PC-3 (cell line): Measurements from ENCODE around the gene PLA2G4B. TPM values are rescaled to one million over a fixed set of nuclear protein-coding genes. Genes with fewer than 3 reads are reported as not detected.

Experiments
- ATAC-seq: fragments of 200-7000 bp; cut with Tn5 transposase; 2 replicates; pipeline ENCODE4 v1.9.1; 2020; ENCODE audit warnings: mild to moderate bottlenecking, moderate library complexity
- BruUV-seq: library from RNA; stranded (reverse); fragments of 400-500 nt; replicated peaks from 2 replicates; lab custom pipeline; 2021; lab: Mats Ljungman, UMichigan
- CTCF ChIA-PET: fragments of 300-600 bp; sonication (Branson Sonifier 250); formaldehyde crosslinking; loops from one replicate; lab custom pipeline; 2022; ENCODE audit warnings: antibody characterized with exemption; lab: Charles Lee
- POLR2A ChIA-PET: fragments of 300-600 bp; sonication (Branson Sonifier 250); formaldehyde crosslinking; loops from one replicate; lab custom pipeline; 2022; ENCODE audit warnings: antibody characterized with exemption; ENCODE audit not compliant: unreplicated experiment; lab: Charles Lee
- DNase-seq: peaks from one replicate; pipeline ENCODE4 v3.0.0-alpha.2; 2015
- H2AFZ ChIP-seq: fragments of 300-600 bp; sonication (generic); 2 replicates; pipeline ENCODE4 v1.6.0; 2016; ENCODE audit warnings: antibody characterized with exemption, low read length
- H3F3A ChIP-seq: fragments of 300-600 bp; sonication (generic); one replicate; pipeline ENCODE4 v1.6.0; 2017; ENCODE audit warnings: antibody characterized with exemption, low read length, control low read depth, mild to moderate bottlenecking; ENCODE audit not compliant: unreplicated experiment
- H3K27ac ChIP-seq: fragments of 300-600 bp; sonication (generic); 2 replicates; pipeline ENCODE4 v1.5.1; 2016; ENCODE audit warnings: mild to moderate bottlenecking, low read length
- H3K27me3 ChIP-seq: fragments of 300-600 bp; sonication (generic); 2 replicates; pipeline ENCODE4 v1.6.1; 2016; ENCODE audit warnings: low read length, mixed read lengths
- H3K36me3 ChIP-seq: fragments of 300-600 bp; sonication (generic); 2 replicates; pipeline ENCODE4 v1.6.1; 2016; ENCODE audit warnings: low read depth, mixed run types, low read length, mixed read lengths
- H3K4me1 ChIP-seq: fragments of 300-600 bp; sonication (generic); 2 replicates; pipeline ENCODE4 v1.5.1; 2016; ENCODE audit warnings: low read length; ENCODE audit not compliant: insufficient read depth
- H3K4me2 ChIP-seq: fragments of 300-600 bp; sonication (generic); 2 replicates; pipeline ENCODE4 v1.6.0; 2016; ENCODE audit warnings: low read length
- H3K4me3 ChIP-seq: fragments of 300-600 bp; sonication (generic); 2 replicates; pipeline ENCODE4 v1.5.1; 2016; ENCODE audit warnings: mild to moderate bottlenecking, low read length, mixed read lengths
- H3K79me2 ChIP-seq: fragments of 300-600 bp; sonication (generic); 2 replicates; pipeline ENCODE4 v1.6.1; 2017; ENCODE audit warnings: low read length, mixed read lengths
- H3K9ac ChIP-seq: fragments of 300-600 bp; sonication (generic); 2 replicates; pipeline ENCODE4 v1.6.0; 2016; ENCODE audit warnings: mild to moderate bottlenecking, low read length
- H3K9me2 ChIP-seq: fragments of 300-600 bp; sonication (generic); replicated peaks from 2 replicates; pipeline ENCODE4 v1.6.1; 2016; ENCODE audit warnings: mixed run types, low read length, mixed read lengths
- H3K9me3 ChIP-seq: fragments of 300-600 bp; sonication (generic); 2 replicates; pipeline ENCODE4 v1.6.1; 2016; ENCODE audit warnings: low read length, mixed read lengths
- H4K20me1 ChIP-seq: fragments of 300-600 bp; sonication (generic); 2 replicates; pipeline ENCODE4 v1.6.1; 2016; ENCODE audit warnings: low read length, mixed read lengths
- EZH2 ChIP-seq: fragments of 300-600 bp; sonication (generic); IDR thresholded peaks from one replicate; pipeline ENCODE4 v1.6.1; 2017; ENCODE audit warnings: antibody characterized with exemption, mild to moderate bottlenecking, low read length; ENCODE audit not compliant: unreplicated experiment
- EZH2phosphoT487 ChIP-seq: fragments of 300-600 bp; sonication (generic); IDR thresholded peaks from 2 replicates; pipeline ENCODE4 v1.6.1; 2018; ENCODE audit warnings: mild to moderate bottlenecking, antibody characterized with exemption, low read length, borderline replicate concordance
- intact Hi-C: fragments of 100-400 bp; cut with micrococcal nuclease; formaldehyde crosslinking; loops from 2 replicates; pipeline ENCODE4 v1.9.0; 2023
- total RNA-seq: library from RNA; depleted of rRNA; stranded (reverse); fragments of >200 nt; gene quantifications from 2 replicates; pipeline ENCODE4 v1.2.3, GENCODE V29; 2014
- TF ChIP-seq, protein P1 (sequence below): fragments of 300-600 bp; sonication (generic); conservative IDR thresholded peaks from 2 replicates; pipeline ENCODE4 v1.5.1; 2017; ENCODE audit warnings: antibody characterized with exemption, low read depth, mild to moderate bottlenecking, low read length

Gene PLA2G4B
- total RNA-seq, 1 experiment from 2014 or later, result 12.2 TPM

DNA sequence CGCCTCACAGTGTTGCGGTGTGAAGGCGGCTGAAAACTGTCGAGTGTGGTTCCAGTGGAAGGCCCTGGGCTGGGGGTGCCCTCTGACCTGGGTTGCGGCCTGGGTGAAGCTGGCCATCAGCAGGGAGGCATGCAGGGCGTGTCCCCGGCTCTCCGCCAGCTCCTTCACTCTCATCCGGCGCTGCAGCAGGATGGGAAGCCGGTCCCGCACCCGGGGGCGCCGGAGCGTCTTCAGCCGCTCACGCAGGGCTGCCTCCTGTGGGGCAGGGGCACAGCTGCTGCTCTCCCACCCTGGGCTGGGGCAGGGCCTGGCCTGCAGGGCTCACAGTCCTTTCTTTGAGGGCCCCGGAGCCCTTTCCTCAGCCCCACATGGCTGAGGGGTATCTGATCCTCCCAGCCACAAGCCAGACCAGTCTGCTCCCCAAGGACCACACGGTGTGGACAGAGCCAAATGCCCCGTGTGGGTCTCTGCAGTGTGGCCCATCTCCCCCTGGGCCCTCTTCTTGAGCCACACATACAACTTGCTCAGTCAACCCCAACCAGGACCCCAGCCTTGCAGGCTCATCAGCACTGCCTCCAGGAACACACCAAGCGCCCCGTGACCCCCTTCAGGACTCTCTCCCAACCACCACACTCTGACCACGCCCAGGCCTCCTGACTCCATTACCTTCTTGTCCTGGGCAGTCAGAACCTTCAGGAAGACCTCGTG lies 28.4 kb downstream of the PLA2G4B start:
- no peak overlapping the region for H3K4me3 ChIP-seq
- intact Hi-C loops, result no loop called here
- POLR2A ChIA-PET, result no interaction called here
- H3K9ac ChIP-seq, result no peak overlapping the region
- H3K9me3 ChIP-seq, result no peaks in the 10 kb centered on the region
- no peak overlapping the region for H2AFZ ChIP-seq
- no peak overlapping the region for H3K4me2 ChIP-seq
- H4K20me1 ChIP-seq, result no peaks in the 10 kb centered on the region
- no peak for TF ChIP-seq EZH2phosphoT487
- TF ChIP-seq, protein P1, sequence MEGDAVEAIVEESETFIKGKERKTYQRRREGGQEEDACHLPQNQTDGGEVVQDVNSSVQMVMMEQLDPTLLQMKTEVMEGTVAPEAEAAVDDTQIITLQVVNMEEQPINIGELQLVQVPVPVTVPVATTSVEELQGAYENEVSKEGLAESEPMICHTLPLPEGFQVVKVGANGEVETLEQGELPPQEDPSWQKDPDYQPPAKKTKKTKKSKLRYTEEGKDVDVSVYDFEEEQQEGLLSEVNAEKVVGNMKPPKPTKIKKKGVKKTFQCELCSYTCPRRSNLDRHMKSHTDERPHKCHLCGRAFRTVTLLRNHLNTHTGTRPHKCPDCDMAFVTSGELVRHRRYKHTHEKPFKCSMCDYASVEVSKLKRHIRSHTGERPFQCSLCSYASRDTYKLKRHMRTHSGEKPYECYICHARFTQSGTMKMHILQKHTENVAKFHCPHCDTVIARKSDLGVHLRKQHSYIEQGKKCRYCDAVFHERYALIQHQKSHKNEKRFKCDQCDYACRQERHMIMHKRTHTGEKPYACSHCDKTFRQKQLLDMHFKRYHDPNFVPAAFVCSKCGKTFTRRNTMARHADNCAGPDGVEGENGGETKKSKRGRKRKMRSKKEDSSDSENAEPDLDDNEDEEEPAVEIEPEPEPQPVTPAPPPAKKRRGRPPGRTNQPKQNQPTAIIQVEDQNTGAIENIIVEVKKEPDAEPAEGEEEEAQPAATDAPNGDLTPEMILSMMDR, result no peak
- no peak for TF ChIP-seq EZH2
- H3K36me3 ChIP-seq, result no peaks in the 10 kb centered on the region
- no peaks in the 10 kb centered on the region for H3K27me3 ChIP-seq
- H3K27ac ChIP-seq, result no peak overlapping the region
- no peaks in the 10 kb centered on the region for H3F3A ChIP-seq
- no peak for DNase-seq
- no peak for ATAC-seq
- BruUV-seq, result no TSS peak
- no peaks in the 10 kb centered on the region for H3K79me2 ChIP-seq
- H3K4me1 ChIP-seq, result peaks cover 38% of the 10 kb centered on the region
- no peaks in the 10 kb centered on the region for H3K9me2 ChIP-seq
- CTCF ChIA-PET, result no interaction called here

DNA sequence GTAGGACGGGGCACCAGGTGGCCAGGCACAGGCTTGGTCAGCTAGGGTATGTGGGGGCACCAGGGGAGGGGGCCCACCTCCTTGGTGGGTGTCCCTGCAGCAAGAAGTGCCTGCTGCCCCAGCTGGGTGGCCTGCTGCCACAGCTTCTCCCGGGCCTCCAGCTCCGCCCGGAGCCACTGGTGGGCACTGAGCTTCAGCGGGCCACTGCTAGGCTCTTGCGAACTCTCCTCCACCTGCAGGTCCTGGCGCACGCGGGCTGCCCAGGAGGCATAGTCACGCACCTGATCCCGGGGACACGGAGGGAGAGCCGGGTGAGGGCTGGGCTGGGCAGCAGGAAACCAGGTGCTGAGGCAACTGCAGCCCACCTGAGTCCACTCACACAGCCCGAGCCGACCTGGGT lies 29.7 kb downstream of the PLA2G4B start:
- H4K20me1 ChIP-seq, result no peaks in the 10 kb centered on the region
- peaks cover 41% of the 10 kb centered on the region for H3K4me1 ChIP-seq
- no peak overlapping the region for H3K4me3 ChIP-seq
- H3K9me3 ChIP-seq, result no peaks in the 10 kb centered on the region
- no peaks in the 10 kb centered on the region for H3K9me2 ChIP-seq
- no peaks in the 10 kb centered on the region for H3K27me3 ChIP-seq
- intact Hi-C loops, result no loop called here
- ChIA-PET CTCF (no interaction called here), POLR2A (no interaction called here)
- no peak overlapping the region for H3K4me2 ChIP-seq
- ATAC-seq (no peak), DNase-seq (no peak)
- H3K79me2 ChIP-seq, result no peaks in the 10 kb centered on the region
- H3K36me3 ChIP-seq, result no peaks in the 10 kb centered on the region
- no TSS peak for BruUV-seq
- TF ChIP-seq EZH2phosphoT487 (no peak), EZH2 (no peak)
- TF ChIP-seq, protein P1, result no peak
- no peak overlapping the region for H2AFZ ChIP-seq
- H3F3A ChIP-seq, result no peaks in the 10 kb centered on the region
- H3K9ac ChIP-seq, result no peak overlapping the region
- H3K27ac ChIP-seq, result no peak overlapping the region
